Measurements from ENCODE around the gene NLRC5.

DNA sequence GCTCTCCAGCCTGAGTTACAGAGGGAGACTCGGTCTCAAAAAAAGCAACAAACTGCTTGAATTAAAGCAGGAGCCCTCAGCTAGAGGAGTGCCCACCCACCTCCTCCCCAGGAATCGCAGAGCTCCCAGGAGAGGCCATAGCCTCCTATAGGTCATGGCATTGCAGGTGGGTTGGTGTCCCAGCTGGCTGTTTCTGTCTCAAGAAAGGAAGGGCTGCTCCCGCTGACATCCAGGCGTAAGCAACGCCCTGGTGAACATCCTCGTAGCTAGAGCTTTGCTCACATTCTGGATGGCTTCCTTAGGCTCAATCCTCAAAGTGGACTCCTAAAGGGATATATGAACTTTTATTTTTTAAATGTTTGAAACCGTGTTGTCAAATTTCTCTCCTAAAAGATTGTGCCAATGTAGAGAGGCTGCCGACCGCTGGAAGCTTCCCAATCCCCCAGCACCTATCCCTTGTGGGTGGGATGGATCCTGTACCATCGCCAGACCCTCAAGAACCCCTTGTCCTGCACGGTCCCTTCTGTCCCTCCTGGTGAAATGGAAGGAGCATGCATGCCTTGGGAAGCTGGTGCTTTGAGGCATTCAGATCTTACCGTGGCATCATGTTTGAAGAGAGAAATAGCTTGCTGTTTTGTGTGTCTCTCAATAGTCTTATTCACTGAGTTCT, 5.9 kb downstream of the NLRC5 start:
- TF ChIP-seq EZH2 (IDR thresholded peaks at IDR 0.05) (no peak), EZH2phosphoT487 (IDR thresholded peaks at IDR 0.05) (no peak)
- TF ChIP-seq, protein P1, sequence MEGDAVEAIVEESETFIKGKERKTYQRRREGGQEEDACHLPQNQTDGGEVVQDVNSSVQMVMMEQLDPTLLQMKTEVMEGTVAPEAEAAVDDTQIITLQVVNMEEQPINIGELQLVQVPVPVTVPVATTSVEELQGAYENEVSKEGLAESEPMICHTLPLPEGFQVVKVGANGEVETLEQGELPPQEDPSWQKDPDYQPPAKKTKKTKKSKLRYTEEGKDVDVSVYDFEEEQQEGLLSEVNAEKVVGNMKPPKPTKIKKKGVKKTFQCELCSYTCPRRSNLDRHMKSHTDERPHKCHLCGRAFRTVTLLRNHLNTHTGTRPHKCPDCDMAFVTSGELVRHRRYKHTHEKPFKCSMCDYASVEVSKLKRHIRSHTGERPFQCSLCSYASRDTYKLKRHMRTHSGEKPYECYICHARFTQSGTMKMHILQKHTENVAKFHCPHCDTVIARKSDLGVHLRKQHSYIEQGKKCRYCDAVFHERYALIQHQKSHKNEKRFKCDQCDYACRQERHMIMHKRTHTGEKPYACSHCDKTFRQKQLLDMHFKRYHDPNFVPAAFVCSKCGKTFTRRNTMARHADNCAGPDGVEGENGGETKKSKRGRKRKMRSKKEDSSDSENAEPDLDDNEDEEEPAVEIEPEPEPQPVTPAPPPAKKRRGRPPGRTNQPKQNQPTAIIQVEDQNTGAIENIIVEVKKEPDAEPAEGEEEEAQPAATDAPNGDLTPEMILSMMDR (IDR thresholded peaks at IDR 0.05), result no peak

Measured in neural progenitor cell (in vitro differentiated cells).